Astrocyte (in vitro differentiated cells and primary cell): ENCODE measurements around the gene MTMR6. TPM values are rescaled to one million over a fixed set of nuclear protein-coding genes. Genes with fewer than 3 reads are reported as not detected.

Experiments used
- DNase-seq: peaks from one replicate; pipeline ENCODE4 v3.0.0-alpha.2; 2010; ENCODE audit warnings: low read depth
- FAIRE-seq: peaks from 2 replicates; lab custom pipeline; 2011; peaks lifted over from hg19 to GRCh38; lab: Jason Lieb, UNC
- H2AFZ ChIP-seq: 2 replicates; pipeline ENCODE4 v1.6.0; 2012; ENCODE audit warnings: low read depth, low read length, inconsistent platforms
- H3K27ac ChIP-seq: 2 replicates; pipeline ENCODE4 v1.5.1; 2011; ENCODE audit warnings: low read depth, low read length, inconsistent platforms
- H3K27me3 ChIP-seq: 2 replicates; pipeline ENCODE4 v1.6.0; 2011; ENCODE audit warnings: low read length, inconsistent platforms; ENCODE audit not compliant: insufficient read depth
- H3K36me3 ChIP-seq: 2 replicates; pipeline ENCODE4 v1.5.1; 2011; ENCODE audit warnings: low read length, inconsistent platforms; ENCODE audit not compliant: insufficient read depth
- H3K4me1 ChIP-seq: 2 replicates; pipeline ENCODE4 v1.5.1; 2011; ENCODE audit warnings: low read length, inconsistent platforms; ENCODE audit not compliant: insufficient read depth
- H3K4me2 ChIP-seq: 2 replicates; pipeline ENCODE4 v1.6.0; 2012; ENCODE audit warnings: low read length, inconsistent platforms
- H3K4me3 ChIP-seq: 2 replicates; pipeline ENCODE4 v1.5.1; 2011; ENCODE audit warnings: low read depth, mild to moderate bottlenecking, low read length, inconsistent platforms; ENCODE audit not compliant: insufficient read depth
- H3K79me2 ChIP-seq: 2 replicates; pipeline ENCODE4 v1.6.0; 2012; ENCODE audit warnings: mild to moderate bottlenecking, low read length, inconsistent platforms; ENCODE audit not compliant: insufficient read depth
- H3K9ac ChIP-seq: 2 replicates; pipeline ENCODE4 v1.6.0; 2012; ENCODE audit warnings: mild to moderate bottlenecking, low read length, inconsistent platforms
- H3K9me3 ChIP-seq: 2 replicates; pipeline ENCODE4 v1.5.1; 2012; ENCODE audit warnings: low read depth, mild to moderate bottlenecking, low read length, inconsistent platforms; ENCODE audit not compliant: insufficient read depth
- H4K20me1 ChIP-seq: 2 replicates; pipeline ENCODE4 v1.6.0; 2012; ENCODE audit warnings: low read length, inconsistent platforms; ENCODE audit not compliant: insufficient read depth
- H3K27ac Mint-ChIP-seq: one replicate; pipeline ENCODE4 v1.8.0; 2021; ENCODE audit warnings: mild to moderate bottlenecking, mixed read lengths; ENCODE audit not compliant: unreplicated experiment
- H3K27me3 Mint-ChIP-seq: one replicate; pipeline ENCODE4 v1.8.0; 2021; ENCODE audit warnings: low read depth, mixed read lengths; ENCODE audit not compliant: unreplicated experiment
- H3K36me3 Mint-ChIP-seq: one replicate; pipeline ENCODE4 v1.8.0; 2021; ENCODE audit warnings: low read depth, mixed read lengths; ENCODE audit not compliant: unreplicated experiment
- H3K4me1 Mint-ChIP-seq: one replicate; pipeline ENCODE4 v1.8.0; 2021; ENCODE audit warnings: low read depth, mixed read lengths; ENCODE audit not compliant: unreplicated experiment
- H3K4me3 Mint-ChIP-seq: one replicate; pipeline ENCODE4 v1.8.0; 2021; ENCODE audit warnings: mild to moderate bottlenecking, moderate library complexity, mixed read lengths; ENCODE audit not compliant: unreplicated experiment
- H3K9me3 Mint-ChIP-seq: one replicate; pipeline ENCODE4 v1.8.0; 2021; ENCODE audit warnings: mild to moderate bottlenecking, mixed read lengths; ENCODE audit not compliant: unreplicated experiment
- EZH2 ChIP-seq: IDR thresholded peaks from 2 replicates; pipeline ENCODE4 v1.6.1; 2012; ENCODE audit warnings: mild to moderate bottlenecking, low read length, inconsistent platforms; ENCODE audit not compliant: insufficient read depth
- total RNA-seq: library from RNA; stranded (reverse); gene quantifications from 2 replicates; pipeline ENCODE4 v1.2.1, GENCODE V29; 2021
- TF ChIP-seq, protein P1 (sequence below): IDR thresholded peaks from 2 replicates; pipeline ENCODE4 v1.5.1; 2011; ENCODE audit warnings: low read depth, mild to moderate bottlenecking, inconsistent platforms, low read length, moderate library complexity; ENCODE audit not compliant: insufficient read depth

The MTMR6 gene
- total RNA-seq, 1 donor from 2014 or later: 18.5 TPM

- Histone ChIP-seq H3K4me2 (no peak overlapping the region), H4K20me1 (peaks cover 11% of the 10 kb centered on the region), H3K27ac (peak overlapping the region; percentile 43), H3K4me3 (no peak overlapping the region), H3K27me3 (no peaks in the 10 kb centered on the region), H3K9me3 (no peaks in the 10 kb centered on the region), H3K9ac (no peak overlapping the region), H3K4me1 (peaks cover 8% of the 10 kb centered on the region), H2AFZ (no peak overlapping the region), H3K79me2 (peaks cover 31% of the 10 kb centered on the region), H3K36me3 (peaks cover 51% of the 10 kb centered on the region)
- H3K27me3 Mint-ChIP-seq: no peaks in the 10 kb centered on the region
- H3K4me1 Mint-ChIP-seq: peaks cover 8% of the 10 kb centered on the region
- TF ChIP-seq, protein P1, sequence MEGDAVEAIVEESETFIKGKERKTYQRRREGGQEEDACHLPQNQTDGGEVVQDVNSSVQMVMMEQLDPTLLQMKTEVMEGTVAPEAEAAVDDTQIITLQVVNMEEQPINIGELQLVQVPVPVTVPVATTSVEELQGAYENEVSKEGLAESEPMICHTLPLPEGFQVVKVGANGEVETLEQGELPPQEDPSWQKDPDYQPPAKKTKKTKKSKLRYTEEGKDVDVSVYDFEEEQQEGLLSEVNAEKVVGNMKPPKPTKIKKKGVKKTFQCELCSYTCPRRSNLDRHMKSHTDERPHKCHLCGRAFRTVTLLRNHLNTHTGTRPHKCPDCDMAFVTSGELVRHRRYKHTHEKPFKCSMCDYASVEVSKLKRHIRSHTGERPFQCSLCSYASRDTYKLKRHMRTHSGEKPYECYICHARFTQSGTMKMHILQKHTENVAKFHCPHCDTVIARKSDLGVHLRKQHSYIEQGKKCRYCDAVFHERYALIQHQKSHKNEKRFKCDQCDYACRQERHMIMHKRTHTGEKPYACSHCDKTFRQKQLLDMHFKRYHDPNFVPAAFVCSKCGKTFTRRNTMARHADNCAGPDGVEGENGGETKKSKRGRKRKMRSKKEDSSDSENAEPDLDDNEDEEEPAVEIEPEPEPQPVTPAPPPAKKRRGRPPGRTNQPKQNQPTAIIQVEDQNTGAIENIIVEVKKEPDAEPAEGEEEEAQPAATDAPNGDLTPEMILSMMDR: no peak
- no peak for TF ChIP-seq EZH2
- H3K9me3 Mint-ChIP-seq: no peaks in the 10 kb centered on the region
- H3K27ac Mint-ChIP-seq: peak overlapping the region; percentile 58
- H3K4me3 Mint-ChIP-seq: no peak overlapping the region
- DNase-seq: peak; percentile 61
- no peak for FAIRE-seq
- peaks cover 11% of the 10 kb centered on the region for H3K36me3 Mint-ChIP-seq
Observed at GRCh38 chr13:25330541-25330940, 43.3 kb upstream of the MTMR6 start.

- Histone ChIP-seq H3K79me2 (peaks cover 26% of the 10 kb centered on the region), H3K27ac (peak overlapping the region; percentile 43), H3K4me3 (no peak overlapping the region), H3K27me3 (no peaks in the 10 kb centered on the region), H3K9me3 (no peaks in the 10 kb centered on the region), H3K4me2 (no peak overlapping the region), H2AFZ (no peak overlapping the region), H4K20me1 (peaks cover 11% of the 10 kb centered on the region), H3K4me1 (peaks cover 8% of the 10 kb centered on the region), H3K36me3 (peaks cover 58% of the 10 kb centered on the region), H3K9ac (no peak overlapping the region)
- TF ChIP-seq EZH2: no peak
- TF ChIP-seq, protein P1: no peak
- FAIRE-seq: no peak
- Mint-ChIP-seq H3K9me3 (no peaks in the 10 kb centered on the region), H3K27me3 (no peaks in the 10 kb centered on the region), H3K36me3 (peaks cover 11% of the 10 kb centered on the region), H3K4me3 (no peak overlapping the region), H3K4me1 (peaks cover 8% of the 10 kb centered on the region), H3K27ac (no peak overlapping the region)
- peak; percentile 11 for DNase-seq
Observed at GRCh38 chr13:25329706-25330105, 42.4 kb upstream of the MTMR6 start.

GRCh38 chr13:25324100-25324499, 36.8 kb upstream of the MTMR6 start:
- Mint-ChIP-seq H3K4me3 (no peak overlapping the region), H3K36me3 (peaks cover 3% of the 10 kb centered on the region), H3K9me3 (no peaks in the 10 kb centered on the region), H3K4me1 (peaks cover 1% of the 10 kb centered on the region), H3K27ac (no peak overlapping the region), H3K27me3 (no peaks in the 10 kb centered on the region)
- Histone ChIP-seq H3K36me3 (peaks cover 52% of the 10 kb centered on the region), H3K9ac (no peak overlapping the region), H3K4me2 (no peak overlapping the region), H3K27me3 (no peaks in the 10 kb centered on the region), H3K4me3 (no peak overlapping the region), H2AFZ (no peak overlapping the region), H3K79me2 (no peaks in the 10 kb centered on the region), H4K20me1 (peaks cover 5% of the 10 kb centered on the region), H3K27ac (no peak overlapping the region), H3K4me1 (peaks cover 3% of the 10 kb centered on the region), H3K9me3 (no peaks in the 10 kb centered on the region)
- no peak for TF ChIP-seq EZH2
- TF ChIP-seq, protein P1: no peak
- FAIRE-seq (no peak), DNase-seq (no peak)
